PC-9 (cell line): ENCODE data around the gene HAT1. TPM values are rescaled to one million over a fixed set of nuclear protein-coding genes. Genes with fewer than 3 reads are reported as not detected.

ENCODE experiments used
- BruUV-seq: library from RNA; stranded (reverse); fragments of 400-500 nt; replicated peaks from 2 replicates; lab custom pipeline; 2021; lab: Mats Ljungman, UMichigan
- CTCF ChIA-PET: fragments of 300-600 bp; sonication (Branson Sonifier 250); formaldehyde crosslinking; loops from one replicate; lab custom pipeline; 2022; ENCODE audit warnings: antibody characterized with exemption; lab: Charles Lee
- POLR2A ChIA-PET: fragments of 300-600 bp; sonication (Branson Sonifier 250); formaldehyde crosslinking; loops from one replicate; lab custom pipeline; 2022; ENCODE audit warnings: antibody characterized with exemption; ENCODE audit not compliant: unreplicated experiment; lab: Charles Lee
- DNase-seq, 2 experiments: peaks; one replicate each; pipeline versions ENCODE4 v3.0.0 to v3.0.0-alpha.2; 2015 to 2022; ENCODE audit warnings: mixed read lengths in 1 of 2
- H2AFZ ChIP-seq: fragments of 200-600 bp; sonication (generic); 2 replicates; pipeline ENCODE4 v1.8.1; 2017; ENCODE audit warnings: antibody characterized with exemption
- H3F3A ChIP-seq: fragments of 200-600 bp; sonication (generic); 2 replicates; pipeline ENCODE4 v1.8.1; 2017; ENCODE audit warnings: antibody characterized with exemption, mild to moderate bottlenecking, low read depth; ENCODE audit not compliant: insufficient read depth
- H3K27ac ChIP-seq: fragments of 200-600 bp; sonication (generic); 2 replicates; pipeline ENCODE4 v1.6.1; 2016; ENCODE audit warnings: mixed run types
- H3K27me3 ChIP-seq: fragments of 200-600 bp; sonication (generic); 2 replicates; pipeline ENCODE4 v1.6.1; 2016; ENCODE audit warnings: low read depth, mixed run types; ENCODE audit not compliant: insufficient read depth
- H3K36me3 ChIP-seq: fragments of 200-600 bp; sonication (generic); 2 replicates; pipeline ENCODE4 v1.6.1; 2016; ENCODE audit warnings: low read depth, mixed run types
- H3K4me1 ChIP-seq: fragments of 200-600 bp; sonication (generic); replicated peaks from 2 replicates; pipeline ENCODE4 v1.6.1; 2016; ENCODE audit warnings: mixed run types; ENCODE audit not compliant: insufficient read depth
- H3K4me2 ChIP-seq: fragments of 200-600 bp; sonication (generic); 2 replicates; pipeline ENCODE4 v1.6.1; 2017; ENCODE audit warnings: mixed run types
- H3K4me3 ChIP-seq: fragments of 200-600 bp; sonication (generic); 2 replicates; pipeline ENCODE4 v1.6.1; 2016; ENCODE audit warnings: mixed run types
- H3K79me2 ChIP-seq: fragments of 200-600 bp; sonication (generic); 2 replicates; pipeline ENCODE4 v1.6.1; 2017; ENCODE audit warnings: low read depth, mixed run types
- H3K9me2 ChIP-seq: fragments of 200-600 bp; sonication (generic); 2 replicates; pipeline ENCODE4 v1.8.1; 2017; ENCODE audit warnings: mild to moderate bottlenecking; ENCODE audit not compliant: insufficient read depth
- H3K9me3 ChIP-seq: fragments of 200-600 bp; sonication (generic); 2 replicates; pipeline ENCODE4 v1.8.1; 2016; ENCODE audit warnings: low read depth; ENCODE audit not compliant: insufficient read depth
- H4K20me1 ChIP-seq: fragments of 200-600 bp; sonication (generic); 2 replicates; pipeline ENCODE4 v1.8.1; 2017; ENCODE audit not compliant: insufficient read depth
- CTCF ChIP-seq: fragments of 200-600 bp; sonication (generic); conservative IDR thresholded peaks from 2 replicates; pipeline ENCODE4 v1.6.1; 2017; ENCODE audit warnings: mixed run types, antibody characterized with exemption, mild to moderate bottlenecking, moderate library complexity
- EZH2 ChIP-seq: fragments of 200-600 bp; sonication (generic); IDR thresholded peaks from 2 replicates; pipeline ENCODE4 v1.8.0; 2017; ENCODE audit warnings: antibody characterized with exemption, low read depth
- intact Hi-C: fragments of 100-400 bp; cut with micrococcal nuclease; formaldehyde crosslinking; loops from one replicate; pipeline ENCODE4 v1.10.0; 2022; ENCODE audit not compliant: unreplicated experiment
- total RNA-seq: library from RNA; stranded (reverse); gene quantifications from 2 replicates; pipeline ENCODE4 v1.2.3, GENCODE V29; 2021

Gene HAT1
- total RNA-seq, 1 experiment from 2014 or later, result 132 TPM

GRCh38 chr2:171910494-171910893 is 11.8 kb upstream of the HAT1 start:
- H3K4me3 ChIP-seq, result no peak overlapping the region
- no peaks in the 10 kb centered on the region for H3K79me2 ChIP-seq
- ChIA-PET CTCF (no interaction called here), POLR2A (no interaction called here)
- TF ChIP-seq CTCF (no peak), EZH2 (no peak)
- H3K27ac ChIP-seq, result no peak overlapping the region
- H3K9me2 ChIP-seq, result no peaks in the 10 kb centered on the region
- no peak overlapping the region for H2AFZ ChIP-seq
- no peaks in the 10 kb centered on the region for H3K36me3 ChIP-seq
- no peaks in the 10 kb centered on the region for H3F3A ChIP-seq
- no peaks in the 10 kb centered on the region for H4K20me1 ChIP-seq
- H3K4me1 ChIP-seq, result no peaks in the 10 kb centered on the region
- BruUV-seq, result no TSS peak
- no peak overlapping the region for H3K4me2 ChIP-seq
- intact Hi-C loops, result no loop called here
- no peaks in the 10 kb centered on the region for H3K27me3 ChIP-seq
- H3K9me3 ChIP-seq, result no peaks in the 10 kb centered on the region
- no peak for DNase-seq

DNA sequence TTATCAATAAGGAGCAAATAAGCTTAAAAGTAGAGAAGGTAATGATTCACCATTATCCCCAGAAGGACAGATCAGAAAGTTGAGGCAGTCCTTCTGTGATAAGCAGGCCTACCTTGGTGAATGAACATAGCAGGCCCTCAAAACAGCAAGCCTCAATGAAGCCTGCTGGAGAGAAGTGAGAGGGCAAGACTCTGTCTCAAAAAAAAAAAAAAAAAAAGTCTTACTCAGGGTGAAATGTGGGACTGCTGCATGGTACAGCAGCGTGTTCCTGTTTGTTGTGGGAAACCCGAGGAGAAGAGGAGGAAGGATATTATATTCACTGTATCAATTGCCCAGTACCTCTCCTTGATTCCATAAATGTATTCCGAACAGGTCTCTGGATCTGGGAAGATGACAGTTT is 8.7 kb upstream of the HAT1 start:
- Histone ChIP-seq H3K4me3 (no peak overlapping the region), H3K9me3 (no peaks in the 10 kb centered on the region), H3K27me3 (no peaks in the 10 kb centered on the region), H3K9me2 (no peaks in the 10 kb centered on the region), H4K20me1 (no peaks in the 10 kb centered on the region), H3F3A (no peaks in the 10 kb centered on the region), H3K79me2 (no peaks in the 10 kb centered on the region), H3K4me1 (no peaks in the 10 kb centered on the region), H3K4me2 (no peak overlapping the region), H2AFZ (peak overlapping the region; percentile 20; the same call in 1 of the 2 replicates), H3K36me3 (no peaks in the 10 kb centered on the region), H3K27ac (no peak overlapping the region)
- no peak for DNase-seq
- intact Hi-C loops, result no loop called here
- CTCF ChIA-PET, result interaction anchor here (0.6 kb wide), 1 partner anchor 25 kb away, joined by 5 read pairs; no protein-coding TSS in a partner anchor
- POLR2A ChIA-PET, result interaction anchor here (0.6 to 1.0 kb wide), 2 partner anchors 9 to 236 kb away, joined by 5 to 7 read pairs; partner anchors contain the start of gene HAT1
- no TSS peak for BruUV-seq
- TF ChIP-seq CTCF (no peak), EZH2 (no peak)

DNA sequence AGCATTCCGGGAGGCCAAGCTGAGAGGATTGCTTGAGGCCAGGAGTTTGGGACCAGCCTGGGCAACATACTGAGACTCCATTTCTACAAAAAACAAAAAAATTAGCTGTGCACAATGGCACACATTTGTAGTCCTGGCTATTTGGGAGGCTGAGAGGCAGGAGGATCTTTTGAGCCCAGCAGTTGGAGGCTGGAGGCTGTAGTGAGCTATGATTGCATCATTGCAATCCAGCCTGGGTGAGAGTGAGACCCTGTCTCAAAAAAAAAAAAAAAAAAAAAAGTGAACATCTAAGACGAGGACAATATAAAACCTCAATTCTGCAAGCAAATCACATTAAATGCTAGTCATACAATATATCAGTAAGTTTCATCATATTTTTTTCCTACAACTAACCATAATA is 2.8 kb upstream of the HAT1 start:
- Histone ChIP-seq H3K4me3 (no peak overlapping the region), H3K9me2 (no peaks in the 10 kb centered on the region), H4K20me1 (peaks cover 6% of the 10 kb centered on the region; the same call in 1 of the 2 replicates), H3K4me2 (no peak overlapping the region), H3K4me1 (peaks cover 21% of the 10 kb centered on the region), H3K27me3 (no peaks in the 10 kb centered on the region), H3K36me3 (peaks cover 4% of the 10 kb centered on the region; the same call in 1 of the 2 replicates), H3K27ac (no peak overlapping the region), H3K9me3 (no peaks in the 10 kb centered on the region), H3F3A (peaks cover 26% of the 10 kb centered on the region), H2AFZ (no peak overlapping the region), H3K79me2 (peaks cover 18% of the 10 kb centered on the region)
- TF ChIP-seq CTCF (no peak), EZH2 (no peak)
- ChIA-PET POLR2A (interaction anchor here (0.7 kb wide), 1 partner anchor 180 kb away, joined by 3 read pairs; no protein-coding TSS in a partner anchor), CTCF (no interaction called here)
- intact Hi-C loops, result no loop called here
- DNase-seq, result no peak
- no TSS peak for BruUV-seq
